Measurements from ENCODE around the gene ADAMTS2.

ADAMTS2 gene

DNA sequence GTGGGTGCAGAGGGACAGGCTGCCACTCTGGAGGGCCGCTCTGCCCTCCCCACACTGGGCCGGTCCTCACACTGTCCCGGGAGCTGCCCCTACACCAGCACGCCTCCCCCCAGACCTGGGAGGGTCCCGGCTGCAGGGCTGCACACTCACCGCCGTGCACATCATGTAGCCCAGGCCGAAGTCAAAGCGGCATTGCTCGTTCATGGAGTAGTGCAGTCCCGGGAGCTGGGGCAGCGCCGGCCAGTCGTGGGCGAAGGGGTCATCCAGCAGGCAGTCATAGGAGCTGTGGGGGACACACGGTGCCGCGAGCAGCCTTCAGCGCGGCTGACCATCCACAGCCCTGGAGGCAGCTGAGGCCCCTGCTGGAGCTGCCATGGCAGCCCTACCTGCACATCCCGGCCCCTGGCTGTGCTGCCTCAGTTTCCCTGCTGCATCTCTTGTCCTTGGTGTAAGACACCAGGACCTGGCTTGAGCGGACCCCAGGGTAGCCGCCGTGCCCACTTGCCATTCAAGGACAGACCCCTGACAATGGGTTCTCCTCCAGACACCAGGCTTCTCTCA lies 191.8 kb downstream of the ADAMTS2 start:
- Histone ChIP-seq H3K27me3 (ENCODE audit: insufficient read depth, poor library complexity, severe bottlenecking) (no peaks in the 10 kb centered on the region), H3K36me3 (ENCODE audit: low read depth) (no peaks in the 10 kb centered on the region), H3K27ac (ENCODE audit: poor library complexity, severe bottlenecking) (no peak overlapping the region), H3K4me1 (ENCODE audit: insufficient read depth, poor library complexity, severe bottlenecking) (no peaks in the 10 kb centered on the region), H3K9me3 (ENCODE audit: severe bottlenecking) (peaks cover 14% of the 10 kb centered on the region), H3K4me3 (ENCODE audit: severe bottlenecking) (no peak overlapping the region)
- DNase-seq (ENCODE audit: low spot score) (peak; percentile 62), ATAC-seq (ENCODE audit: low read depth) (no peak)
- TF ChIP-seq, protein P1, sequence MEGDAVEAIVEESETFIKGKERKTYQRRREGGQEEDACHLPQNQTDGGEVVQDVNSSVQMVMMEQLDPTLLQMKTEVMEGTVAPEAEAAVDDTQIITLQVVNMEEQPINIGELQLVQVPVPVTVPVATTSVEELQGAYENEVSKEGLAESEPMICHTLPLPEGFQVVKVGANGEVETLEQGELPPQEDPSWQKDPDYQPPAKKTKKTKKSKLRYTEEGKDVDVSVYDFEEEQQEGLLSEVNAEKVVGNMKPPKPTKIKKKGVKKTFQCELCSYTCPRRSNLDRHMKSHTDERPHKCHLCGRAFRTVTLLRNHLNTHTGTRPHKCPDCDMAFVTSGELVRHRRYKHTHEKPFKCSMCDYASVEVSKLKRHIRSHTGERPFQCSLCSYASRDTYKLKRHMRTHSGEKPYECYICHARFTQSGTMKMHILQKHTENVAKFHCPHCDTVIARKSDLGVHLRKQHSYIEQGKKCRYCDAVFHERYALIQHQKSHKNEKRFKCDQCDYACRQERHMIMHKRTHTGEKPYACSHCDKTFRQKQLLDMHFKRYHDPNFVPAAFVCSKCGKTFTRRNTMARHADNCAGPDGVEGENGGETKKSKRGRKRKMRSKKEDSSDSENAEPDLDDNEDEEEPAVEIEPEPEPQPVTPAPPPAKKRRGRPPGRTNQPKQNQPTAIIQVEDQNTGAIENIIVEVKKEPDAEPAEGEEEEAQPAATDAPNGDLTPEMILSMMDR (IDR thresholded peaks at IDR 0.05; ENCODE audit: poor library complexity, severe bottlenecking), result no peak

DNA sequence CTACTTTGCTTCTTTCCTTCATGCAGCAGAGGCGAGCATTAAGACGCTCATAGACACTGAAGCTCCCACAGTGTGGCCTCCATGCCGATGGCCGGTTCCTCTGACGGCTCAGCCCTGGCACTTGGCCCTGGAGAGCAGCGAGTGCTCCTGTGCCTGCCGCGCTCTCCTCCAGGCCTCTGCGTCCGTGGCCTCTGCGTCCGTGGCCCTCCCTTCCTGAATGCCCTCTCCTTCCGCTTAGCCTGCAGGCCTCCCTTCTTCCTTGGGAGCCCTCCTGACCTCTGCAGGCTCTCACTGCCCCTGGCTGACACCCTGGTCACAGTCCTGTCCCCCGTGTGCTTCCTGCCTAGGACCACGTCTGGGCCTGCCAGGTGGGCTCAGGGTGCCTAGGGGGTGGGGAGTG lies 192.3 kb downstream of the ADAMTS2 start:
- ATAC-seq (ENCODE audit: low read depth) (no peak), DNase-seq (ENCODE audit: low spot score) (peak; percentile 56)
- H3K9me3 ChIP-seq (ENCODE audit: severe bottlenecking), result peaks cover 17% of the 10 kb centered on the region
- H3K27ac ChIP-seq (ENCODE audit: poor library complexity, severe bottlenecking), result no peak overlapping the region
- H3K4me3 ChIP-seq (ENCODE audit: severe bottlenecking), result no peak overlapping the region
- TF ChIP-seq, protein P1 (IDR thresholded peaks at IDR 0.05; ENCODE audit: poor library complexity, severe bottlenecking), result no peak
- H3K4me1 ChIP-seq (ENCODE audit: insufficient read depth, poor library complexity, severe bottlenecking), result no peaks in the 10 kb centered on the region
- H3K36me3 ChIP-seq (ENCODE audit: low read depth), result no peaks in the 10 kb centered on the region
- no peaks in the 10 kb centered on the region for H3K27me3 ChIP-seq (ENCODE audit: insufficient read depth, poor library complexity, severe bottlenecking)

DNA sequence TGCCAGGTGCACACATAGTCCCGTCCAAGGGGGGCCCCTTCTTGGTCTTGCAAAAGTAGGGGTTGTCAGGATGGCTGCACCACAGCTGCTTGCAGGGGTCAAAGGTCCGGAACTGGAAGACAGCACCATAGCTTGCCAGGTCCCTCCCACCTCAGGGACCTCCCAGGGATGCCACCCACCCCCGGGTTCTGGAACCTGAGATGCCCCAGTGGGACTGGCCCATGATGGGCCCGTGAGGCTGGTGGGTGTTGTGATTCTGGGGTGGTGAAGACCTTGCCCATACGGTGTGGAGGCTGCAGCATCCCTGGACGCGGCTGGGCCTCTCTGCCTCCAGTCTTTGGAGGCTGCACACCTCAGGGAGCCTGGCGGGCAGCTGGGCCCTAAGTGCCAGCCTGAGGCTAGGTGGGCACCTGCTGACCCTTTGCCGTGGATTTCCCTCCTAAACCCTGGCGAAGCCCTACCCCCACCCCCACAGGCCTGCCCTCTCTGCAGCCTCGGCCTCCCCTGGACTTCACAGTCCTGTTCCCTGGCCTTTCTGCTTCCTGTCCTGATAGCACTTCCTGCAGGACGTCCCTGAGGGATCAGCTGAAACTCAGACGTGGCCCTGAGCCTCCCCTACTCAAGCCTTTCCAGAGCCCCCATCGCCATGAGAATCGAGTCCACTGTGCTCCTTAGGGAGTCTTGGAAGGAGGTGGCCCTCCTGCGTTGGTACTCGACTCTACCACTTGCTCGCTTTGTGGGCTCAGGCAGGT lies 192.9 kb downstream of the ADAMTS2 start:
- TF ChIP-seq, protein P1 (IDR thresholded peaks at IDR 0.05; ENCODE audit: poor library complexity, severe bottlenecking), result no peak
- Histone ChIP-seq H3K36me3 (ENCODE audit: low read depth) (no peaks in the 10 kb centered on the region), H3K27me3 (ENCODE audit: insufficient read depth, poor library complexity, severe bottlenecking) (no peaks in the 10 kb centered on the region), H3K4me3 (ENCODE audit: severe bottlenecking) (no peak overlapping the region), H3K9me3 (ENCODE audit: severe bottlenecking) (peaks cover 22% of the 10 kb centered on the region), H3K27ac (ENCODE audit: poor library complexity, severe bottlenecking) (no peak overlapping the region), H3K4me1 (ENCODE audit: insufficient read depth, poor library complexity, severe bottlenecking) (no peaks in the 10 kb centered on the region)
- ATAC-seq (ENCODE audit: low read depth) (no peak), DNase-seq (ENCODE audit: low spot score) (peak; percentile 63)

DNA sequence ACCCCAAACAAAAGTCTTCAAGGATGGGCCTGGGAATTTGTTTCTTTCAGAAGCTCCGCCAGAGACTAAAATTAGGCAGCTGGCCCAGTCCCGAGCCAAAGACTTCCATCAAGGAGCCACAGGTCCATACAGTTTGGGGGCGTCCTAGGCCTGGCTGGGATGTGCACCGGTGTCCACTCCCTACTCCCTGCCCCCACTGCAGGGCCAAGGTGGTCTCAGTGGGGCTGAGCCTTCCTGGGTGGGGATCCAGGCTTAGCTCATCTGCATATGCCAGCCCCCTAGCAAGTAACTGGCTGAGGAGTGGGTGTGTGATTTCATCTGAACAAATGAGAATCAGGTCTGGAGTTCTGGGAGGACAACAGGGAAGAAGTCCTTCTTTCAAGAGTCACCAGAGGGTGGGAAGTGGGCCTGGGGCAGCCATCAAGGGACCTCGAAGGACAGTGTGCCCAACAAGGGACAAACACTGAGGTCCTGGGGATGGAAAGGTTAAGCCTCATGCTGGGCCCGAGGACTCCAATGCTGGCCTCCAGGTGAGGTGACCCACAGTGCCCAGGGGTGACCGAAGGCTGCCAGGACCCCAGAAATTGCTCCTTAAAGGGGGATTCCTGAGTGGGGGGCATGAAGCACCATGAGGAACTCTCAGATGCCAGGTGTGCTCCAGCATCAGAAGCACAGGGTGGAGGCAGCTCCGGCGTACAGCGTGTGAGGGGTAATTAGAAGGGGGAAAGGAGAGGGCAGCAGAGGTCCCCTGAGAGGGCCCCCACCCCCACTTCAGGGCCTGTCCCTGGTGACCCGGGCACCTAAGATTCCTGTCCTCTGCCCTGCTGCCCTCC lies 193.8 kb downstream of the ADAMTS2 start:
- TF ChIP-seq, protein P1 (IDR thresholded peaks at IDR 0.05; ENCODE audit: poor library complexity, severe bottlenecking), result no peak
- no peak overlapping the region for H3K4me3 ChIP-seq (ENCODE audit: severe bottlenecking)
- no peaks in the 10 kb centered on the region for H3K36me3 ChIP-seq (ENCODE audit: low read depth)
- no peak overlapping the region for H3K27ac ChIP-seq (ENCODE audit: poor library complexity, severe bottlenecking)
- no peak for ATAC-seq (ENCODE audit: low read depth)
- H3K4me1 ChIP-seq (ENCODE audit: insufficient read depth, poor library complexity, severe bottlenecking), result no peaks in the 10 kb centered on the region
- DNase-seq (ENCODE audit: low spot score), result no peak
- H3K27me3 ChIP-seq (ENCODE audit: insufficient read depth, poor library complexity, severe bottlenecking), result no peaks in the 10 kb centered on the region
- H3K9me3 ChIP-seq (ENCODE audit: severe bottlenecking), result peaks cover 26% of the 10 kb centered on the region

Data from RWPE2 (cell line).